Measurements from ENCODE around the gene SKAP1. TPM values are rescaled to one million over a fixed set of nuclear protein-coding genes. Genes with fewer than 3 reads are reported as not detected.

SKAP1 gene
- total RNA-seq, 2 experiments from 2014 or later: 1.2 TPM; not detected in 1

- peak overlapping the region; percentile 87; the same call in 1 of the 2 replicates for H2AFZ ChIP-seq (ENCODE audit: low read length)
- H3K9me2 ChIP-seq (ENCODE audit: insufficient read depth, low read length): no peaks in the 10 kb centered on the region
- peak overlapping the region; percentile 84 for H3K4me2 ChIP-seq (ENCODE audit: low read length)
- peaks cover 16% of the 10 kb centered on the region for H3K36me3 ChIP-seq (ENCODE audit: insufficient read depth, low read length)
- H3K27ac ChIP-seq (ENCODE audit: low read depth, low read length, poor library complexity, severe bottlenecking): peak overlapping the region; percentile 70
- peak overlapping the region; percentile 75 for H3K4me3 ChIP-seq (ENCODE audit: low read depth, low read length, poor library complexity, severe bottlenecking)
- TF ChIP-seq CTCF (conservative IDR thresholded peaks at IDR 0.05; ENCODE audit: low read length) (no peak), EZH2phosphoT487 (IDR thresholded peaks at IDR 0.05; ENCODE audit: borderline replicate concordance, low read depth, low read length) (no peak)
- H3K9me3 ChIP-seq (ENCODE audit: low read length): peaks cover 8% of the 10 kb centered on the region; the same call in 1 of the 2 replicates
- no TSS peak for BruUV-seq (replicated peaks)
- ChIA-PET POLR2A (interaction anchor here (1.2 kb wide), 1 partner anchor 17 kb away, joined by 3 read pairs; no protein-coding TSS in a partner anchor), CTCF (ENCODE audit: unreplicated experiment) (no interaction called here)
- intact Hi-C loops (cut with micrococcal nuclease; ENCODE audit: unreplicated experiment): no loop called here
- no peak for DNase-seq (ENCODE audit: low spot score)
- no peaks in the 10 kb centered on the region for H4K20me1 ChIP-seq (ENCODE audit: insufficient read depth, low read length)
- peaks cover 36% of the 10 kb centered on the region for H3K79me2 ChIP-seq (ENCODE audit: insufficient read depth, low read depth, low read length)
- H3K4me1 ChIP-seq (ENCODE audit: insufficient read depth, low read length, poor library complexity, severe bottlenecking): peaks cover 32% of the 10 kb centered on the region
Measured at GRCh38 chr17:48102043-48102750, 327.8 kb downstream of the SKAP1 start.

- Histone ChIP-seq H3K79me2 (ENCODE audit: insufficient read depth, low read depth, low read length) (peaks cover 46% of the 10 kb centered on the region), H3K4me3 (ENCODE audit: low read depth, low read length, poor library complexity, severe bottlenecking) (peak within 1 kb of the TSS; percentile 75), H2AFZ (ENCODE audit: low read length) (peak within 1 kb of the TSS; percentile 87), H4K20me1 (ENCODE audit: insufficient read depth, low read length) (no peaks in the 10 kb centered on the region), H3K36me3 (ENCODE audit: insufficient read depth, low read length) (peaks cover 22% of the 10 kb centered on the region), H3K27ac (ENCODE audit: low read depth, low read length, poor library complexity, severe bottlenecking) (peak within 1 kb of the TSS; percentile 70), H3K4me1 (ENCODE audit: insufficient read depth, low read length, poor library complexity, severe bottlenecking) (peaks cover 29% of the 10 kb centered on the region), H3K9me2 (ENCODE audit: insufficient read depth, low read length) (no peaks in the 10 kb centered on the region), H3K9me3 (ENCODE audit: low read length) (peaks cover 8% of the 10 kb centered on the region; the same call in 1 of the 2 replicates), H3K4me2 (ENCODE audit: low read length) (peak within 1 kb of the TSS; percentile 84)
- DNase-seq (ENCODE audit: low spot score): peak; percentile 97
- TF ChIP-seq CTCF (conservative IDR thresholded peaks at IDR 0.05; ENCODE audit: low read length) (no peak), EZH2phosphoT487 (IDR thresholded peaks at IDR 0.05; ENCODE audit: borderline replicate concordance, low read depth, low read length) (no peak)
- intact Hi-C loops (cut with micrococcal nuclease; ENCODE audit: unreplicated experiment): loop anchor here (2.0 kb wide), 1 partner anchor 76 kb away; no protein-coding TSS in a partner anchor
- CTCF ChIA-PET (ENCODE audit: unreplicated experiment): no interaction called here
- POLR2A ChIA-PET: interaction anchor here (1.2 to 1.8 kb wide), 3 partner anchors 11 to 18 kb away, joined by 3 to 7 read pairs (median 5); no protein-coding TSS in a partner anchor
- BruUV-seq (replicated peaks): no TSS peak
Measured at GRCh38 chr17:48101012-48101720, 328.8 kb downstream of the SKAP1 start, which contains the start of gene CBX1. TSS of gene CBX1 (minus strand) at chr17:48101478. CDS start at chr17:48077004, 24,474 bp downstream.

Data from OCI-LY7 (cell line).